Loucy (cell line): ENCODE results near the gene SPATA24.

Source experiments
- CTCF ChIP-seq: fragments of 200-600 bp; sonication (generic); conservative IDR thresholded peaks from 2 replicates; pipeline ENCODE4 v1.5.1; 2014; ENCODE audit warnings: mild to moderate bottlenecking, antibody characterized with exemption, low read length
- EZH2phosphoT487 ChIP-seq: fragments of 200-600 bp; IDR thresholded peaks from 2 replicates; pipeline ENCODE4 v1.6.1; 2018; ENCODE audit warnings: antibody characterized with exemption, mild to moderate bottlenecking, moderate library complexity, borderline replicate concordance

- no peak for TF ChIP-seq CTCF
- no peak for TF ChIP-seq EZH2phosphoT487
These were observed 10.1 kb upstream of the SPATA24 start for GRCh38 chr5:139413963-139414362.
